HG02885 (cell line): Measurements from ENCODE around the gene MSH2.

Experiments
- ATAC-seq: cut with Tn5 transposase; IDR thresholded peaks from one replicate; pipeline ENCODE4 v1.9.1; 2021; ENCODE audit warnings: mild to moderate bottlenecking; ENCODE audit not compliant: unreplicated experiment, poor library complexity

The MSH2 gene

DNA sequence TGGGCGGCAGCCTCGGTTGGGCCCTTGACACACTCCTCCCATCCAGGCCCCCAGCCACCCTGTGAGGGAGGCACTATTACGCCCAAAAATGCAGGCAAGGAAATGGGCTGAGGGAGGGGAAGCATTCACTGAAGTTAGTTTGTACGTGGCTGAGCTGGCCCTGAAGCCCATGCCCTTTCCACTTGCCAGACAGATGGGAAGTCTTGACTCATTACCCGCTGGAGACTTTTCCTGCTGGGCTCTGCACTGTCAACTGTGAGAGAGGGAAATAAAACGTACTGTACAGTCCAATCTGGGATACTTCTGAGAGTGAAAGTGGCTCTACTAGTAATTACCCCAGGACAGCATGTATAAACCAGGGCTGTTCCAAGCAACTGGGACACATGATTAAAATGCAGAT is 125.9 kb downstream of the MSH2 start:
- ATAC-seq = no peak

GRCh38 chr2:47530105-47530760 is 127.3 kb downstream of the MSH2 start:
- no peak for ATAC-seq

- no peak for ATAC-seq
Measured at GRCh38 chr2:47531378-47532042, 128.6 kb downstream of the MSH2 start.
